Measurements from ENCODE around the gene CORO2A. TPM values are rescaled to one million over a fixed set of nuclear protein-coding genes. Genes with fewer than 3 reads are reported as not detected.

Gene CORO2A
- total and polyA plus RNA-seq, 2 of the 13 experiments (the other 11 are each of a cell fraction or from before 2014, with no cell fraction given) = 14.4 to 15.3 TPM

- no peak for TF ChIP-seq POLR2AphosphoS2 (IDR thresholded peaks at IDR 0.05; ENCODE audit: low read depth, low read length)
Measured at GRCh38 chr9:98241357-98242300, 49.2 kb upstream of the CORO2A start (continued).

- POLR2A ChIA-PET = no interaction called here
- no peak overlapping the region for H2AFZ ChIP-seq (ENCODE audit: low read length)
- DNase-seq (ENCODE audit: low spot score) (no peak), ATAC-seq (no peak), FAIRE-seq (no peak)
- in situ Hi-C loops (cut with HindIII; ENCODE audit: extremely low pct_ligation_motif_present, low pct_unique_long_range_greater_than_20kb) = no loop called here
- no peak for TF ChIP-seq ZNF430 (CRISPR knock-in tag; IDR thresholded peaks at IDR 0.05)
- TF ChIP-seq, protein P1, sequence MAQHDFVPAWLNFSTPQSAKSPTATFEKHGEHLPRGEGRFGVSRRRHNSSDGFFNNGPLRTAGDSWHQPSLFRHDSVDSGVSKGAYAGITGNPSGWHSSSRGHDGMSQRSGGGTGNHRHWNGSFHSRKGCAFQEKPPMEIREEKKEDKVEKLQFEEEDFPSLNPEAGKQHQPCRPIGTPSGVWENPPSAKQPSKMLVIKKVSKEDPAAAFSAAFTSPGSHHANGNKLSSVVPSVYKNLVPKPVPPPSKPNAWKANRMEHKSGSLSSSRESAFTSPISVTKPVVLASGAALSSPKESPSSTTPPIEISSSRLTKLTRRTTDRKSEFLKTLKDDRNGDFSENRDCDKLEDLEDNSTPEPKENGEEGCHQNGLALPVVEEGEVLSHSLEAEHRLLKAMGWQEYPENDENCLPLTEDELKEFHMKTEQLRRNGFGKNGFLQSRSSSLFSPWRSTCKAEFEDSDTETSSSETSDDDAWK (CRISPR knock-in tag; IDR thresholded peaks at IDR 0.05) = no peak
- TF ChIP-seq ZNF234 (CRISPR knock-in tag; conservative IDR thresholded peaks at IDR 0.05) = no peak
- TF ChIP-seq SOX5 (CRISPR knock-in tag; IDR thresholded peaks at IDR 0.05; ENCODE audit: borderline replicate concordance) = no peak
- no peak for TF ChIP-seq IKZF5 (CRISPR knock-in tag; IDR thresholded peaks at IDR 0.05)
- no peak for TF ChIP-seq THRA (CRISPR knock-in tag; IDR thresholded peaks at IDR 0.05; ENCODE audit: borderline replicate concordance)
- TF ChIP-seq THAP11 (CRISPR knock-in tag; IDR thresholded peaks at IDR 0.05) = no peak
- TF ChIP-seq SALL1 (CRISPR knock-in tag; IDR thresholded peaks at IDR 0.05) = no peak
- TF ChIP-seq ZNF83 (CRISPR knock-in tag; IDR thresholded peaks at IDR 0.05; ENCODE audit: borderline replicate concordance) = no peak
- TF ChIP-seq STAT5B (CRISPR knock-in tag; IDR thresholded peaks at IDR 0.05) = no peak
- TF ChIP-seq ZNF550 (CRISPR knock-in tag; IDR thresholded peaks at IDR 0.05; ENCODE audit: borderline replicate concordance) = no peak
- TF ChIP-seq FOXK1 (CRISPR knock-in tag; IDR thresholded peaks at IDR 0.05; ENCODE audit: borderline replicate concordance, low read depth) = no peak
- no peaks in the 10 kb centered on the region for H3K27me3 ChIP-seq (ENCODE audit: control insufficient read depth in 1 of 2, insufficient read depth in 2 of 2, low read length in 2 of 2)
- no TSS peak for BruUV-seq (replicated peaks)
- intact Hi-C loops (cut with micrococcal nuclease; ENCODE audit: unreplicated experiment) = no loop called here
- CTCF ChIA-PET (ENCODE audit: low intra/inter-chr PET ratio, low total read pairs) = no interaction called here
- H3K9ac ChIP-seq (ENCODE audit: insufficient read depth, low read depth, low read length) = no peak overlapping the region
- H3K79me2 ChIP-seq (ENCODE audit: insufficient read depth, low read length) = no peaks in the 10 kb centered on the region
- H3K4me1 ChIP-seq (ENCODE audit: insufficient read depth, low read length) = peaks cover 7% of the 10 kb centered on the region
- 97% methylated on average over 3 of the region's 3 CpGs for WGBS (ENCODE audit: low lambda C conversion rate)
- H3K36me3 ChIP-seq (replicated peaks in 1 of 2; ENCODE audit: control insufficient read depth in 1 of 2, insufficient read depth in 2 of 2, low read length in 2 of 2) = no peaks in the 10 kb centered on the region
- no peak overlapping the region for H3K4me2 ChIP-seq (ENCODE audit: low read depth, low read length)
- H3K4me3 ChIP-seq (replicated peaks in 1 of 3; ENCODE audit: insufficient read depth in 1 of 3, low read depth in 2 of 3, low read length in 3 of 3) = no peak overlapping the region
- no peak overlapping the region for H3K27ac ChIP-seq (ENCODE audit: extremely low read length, insufficient read depth, low read length)
- no peaks in the 10 kb centered on the region for H3K9me3 ChIP-seq (ENCODE audit: low read length)
- no peaks in the 10 kb centered on the region for H4K20me1 ChIP-seq (ENCODE audit: insufficient read depth, low read length)
Measured at GRCh38 chr9:98240475-98240874, 48.0 kb upstream of the CORO2A start.

Data from HepG2 (cell line).